Mesenchymal stem cell (in vitro differentiated cells and primary cell): ENCODE measurements around the gene ISOC1.

Experiments used
- DNase-seq: peaks from one replicate; pipeline ENCODE4 v3.0.0-alpha.2; 2013
- H2AFZ ChIP-seq: one replicate; pipeline ENCODE4 v1.6.1; 2013; ENCODE audit warnings: low read depth, mild to moderate bottlenecking, control low read depth, inconsistent platforms, low read length, moderate library complexity
- H2AK5ac ChIP-seq: 2 replicates; pipeline ENCODE4 v1.6.1; 2013; ENCODE audit warnings: low read length, moderate library complexity, mild to moderate bottlenecking, inconsistent platforms; ENCODE audit not compliant: severe bottlenecking
- H2BK120ac ChIP-seq: one replicate; pipeline ENCODE4 v1.6.1; 2013; ENCODE audit warnings: low read depth, mild to moderate bottlenecking, inconsistent platforms, low read length, moderate library complexity
- H2BK12ac ChIP-seq, 2 experiments: one replicate each; pipeline ENCODE4 v1.6.1; 2013; ENCODE audit warnings: inconsistent platforms in 2 of 2, low read length in 2 of 2, mild to moderate bottlenecking in 2 of 2, moderate library complexity in 2 of 2, control low read depth in 1 of 2
- H2BK15ac ChIP-seq: one replicate; pipeline ENCODE4 v1.6.1; 2013; ENCODE audit warnings: mild to moderate bottlenecking, low read depth, inconsistent platforms; ENCODE audit not compliant: poor library complexity, severe bottlenecking
- H2BK5ac ChIP-seq: 2 replicates; pipeline ENCODE4 v1.6.1; 2013; ENCODE audit warnings: low read depth, mild to moderate bottlenecking, low read length, control low read depth, inconsistent platforms; ENCODE audit not compliant: poor library complexity, severe bottlenecking
- H3K14ac ChIP-seq, 2 experiments: one replicate each; pipeline ENCODE4 v1.6.1; 2013; ENCODE audit warnings: inconsistent platforms in 2 of 2, low read length in 2 of 2, control low read depth in 1 of 2, mild to moderate bottlenecking in 1 of 2, moderate library complexity in 1 of 2
- H3K18ac ChIP-seq, 2 experiments: one replicate each; pipeline ENCODE4 v1.6.1; 2013; ENCODE audit warnings: inconsistent platforms in 2 of 2, low read length in 2 of 2, control low read depth in 1 of 2, low read depth in 1 of 2, mild to moderate bottlenecking in 1 of 2
- H3K23ac ChIP-seq, 2 experiments: one replicate each; pipeline ENCODE4 v1.6.1; 2013; ENCODE audit warnings: inconsistent platforms in 2 of 2, low read length in 2 of 2, mild to moderate bottlenecking in 2 of 2, moderate library complexity in 2 of 2, control low read depth in 1 of 2
- H3K27ac ChIP-seq: 2 replicates; pipeline ENCODE4 v1.5.1; 2013; ENCODE audit warnings: mild to moderate bottlenecking, moderate library complexity, low read length, control low read depth, inconsistent platforms; ENCODE audit not compliant: poor library complexity, severe bottlenecking
- H3K27me3 ChIP-seq, 2 experiments: 2 replicates each; pipeline versions ENCODE4 v1.6.1 to v1.7.0; 2013; ENCODE audit warnings: low read length in 2 of 2, mild to moderate bottlenecking in 2 of 2, moderate library complexity in 2 of 2, control low read depth in 1 of 2, inconsistent platforms in 1 of 2; ENCODE audit not compliant: control insufficient read depth in 1 of 2, insufficient read depth in 1 of 2
- H3K36me3 ChIP-seq, 2 experiments: 2 replicates each; pipeline versions ENCODE4 v1.6.1 to v1.7.0; 2013; ENCODE audit warnings: low read length in 2 of 2, control low read depth in 1 of 2, inconsistent platforms in 1 of 2, low read depth in 1 of 2, mild to moderate bottlenecking in 1 of 2; ENCODE audit not compliant: insufficient read depth in 2 of 2, control insufficient read depth in 1 of 2
- H3K4ac ChIP-seq, 2 experiments: one replicate each; pipeline ENCODE4 v1.6.1; 2013; ENCODE audit warnings: inconsistent platforms in 2 of 2, low read length in 2 of 2, mild to moderate bottlenecking in 2 of 2, moderate library complexity in 2 of 2, control low read depth in 1 of 2, low read depth in 1 of 2
- H3K4me1 ChIP-seq: 2 replicates; pipeline ENCODE4 v1.6.1; 2013; ENCODE audit warnings: low read depth, low read length, control low read depth; ENCODE audit not compliant: control insufficient read depth, insufficient read depth
- H3K4me2 ChIP-seq: 2 replicates; pipeline ENCODE4 v1.6.1; 2013; ENCODE audit warnings: low read length, mild to moderate bottlenecking, inconsistent platforms; ENCODE audit not compliant: poor library complexity, severe bottlenecking
- H3K4me3 ChIP-seq, 2 experiments: 2 replicates each; pipeline versions ENCODE4 v1.5.1 to v1.7.0; 2013; ENCODE audit warnings: low read length in 2 of 2, mild to moderate bottlenecking in 2 of 2, control low read depth in 1 of 2, low read depth in 1 of 2; ENCODE audit not compliant: insufficient read depth in 1 of 2
- H3K79me1 ChIP-seq: replicated peaks from 2 replicates; pipeline ENCODE4 v1.6.1; 2013; ENCODE audit warnings: mild to moderate bottlenecking, control low read depth, low read length, inconsistent platforms; ENCODE audit not compliant: poor library complexity, severe bottlenecking
- H3K9ac ChIP-seq: 2 replicates; pipeline ENCODE4 v1.7.0; 2013; ENCODE audit warnings: mild to moderate bottlenecking, low read length, moderate library complexity
- H3K9me3 ChIP-seq: 2 replicates; pipeline ENCODE4 v1.7.0; 2013; ENCODE audit warnings: mild to moderate bottlenecking, low read length; ENCODE audit not compliant: control insufficient read depth
- H4K8ac ChIP-seq: one replicate; pipeline ENCODE4 v1.6.1; 2013; ENCODE audit warnings: inconsistent platforms, mild to moderate bottlenecking, low read length, moderate library complexity
- H4K91ac ChIP-seq: one replicate; pipeline ENCODE4 v1.6.1; 2013; ENCODE audit warnings: mild to moderate bottlenecking, low read length, inconsistent platforms
- WGBS: methylation state at CpG from one replicate; pipeline ENCODE4 v1.1.7; 2013; ENCODE audit warnings: mixed read lengths; 5-methylcytosine and 5-hydroxymethylcytosine counted together

ISOC1 gene

GRCh38 chr5:129051283-129051682, 43.3 kb upstream of the ISOC1 start:
- Histone ChIP-seq H3K9ac (no peak overlapping the region), H3K23ac (no peak overlapping the region), H4K91ac (no peak overlapping the region), H3K18ac (no peak overlapping the region), H2BK120ac (no peak overlapping the region), H3K4me2 (no peak overlapping the region), H2AK5ac (no peak overlapping the region), H2AFZ (no peak overlapping the region), H4K8ac (no peak overlapping the region), H3K14ac (no peak overlapping the region), H3K79me1 (no peaks in the 10 kb centered on the region), H2BK15ac (no peak overlapping the region), H3K9me3 (no peaks in the 10 kb centered on the region), H3K4ac (no peak overlapping the region), H3K27ac (no peak overlapping the region), H2BK12ac (no peak overlapping the region), H3K4me1 (no peaks in the 10 kb centered on the region), H3K4me3 (no peak overlapping the region), H3K27me3 (no peaks in the 10 kb centered on the region), H2BK5ac (no peak overlapping the region), H3K36me3 (no peaks in the 10 kb centered on the region)
- no peak for DNase-seq
- WGBS = 90% methylated on average over 2 of the region's 4 CpGs

GRCh38 chr5:129053438-129053837, 41.1 kb upstream of the ISOC1 start:
- H4K8ac ChIP-seq = no peak overlapping the region
- DNase-seq = no peak
- H3K14ac ChIP-seq = no peak overlapping the region
- H2AK5ac ChIP-seq = no peak overlapping the region
- H3K36me3 ChIP-seq = no peaks in the 10 kb centered on the region
- no peak overlapping the region for H2BK12ac ChIP-seq
- H3K79me1 ChIP-seq = no peaks in the 10 kb centered on the region
- H3K4me2 ChIP-seq = no peak overlapping the region
- no peak overlapping the region for H3K9ac ChIP-seq
- H2BK15ac ChIP-seq = no peak overlapping the region
- peaks cover 9% of the 10 kb centered on the region for H3K9me3 ChIP-seq
- no peak overlapping the region for H4K91ac ChIP-seq
- H2BK5ac ChIP-seq = no peak overlapping the region
- H3K18ac ChIP-seq = no peak overlapping the region
- H3K4me1 ChIP-seq = no peaks in the 10 kb centered on the region
- no peak overlapping the region for H3K23ac ChIP-seq
- H3K27me3 ChIP-seq = no peaks in the 10 kb centered on the region
- H2BK120ac ChIP-seq = no peak overlapping the region
- no peak overlapping the region for H3K27ac ChIP-seq
- H3K4me3 ChIP-seq = no peak overlapping the region
- H3K4ac ChIP-seq = no peak overlapping the region
- H2AFZ ChIP-seq = no peak overlapping the region

DNA sequence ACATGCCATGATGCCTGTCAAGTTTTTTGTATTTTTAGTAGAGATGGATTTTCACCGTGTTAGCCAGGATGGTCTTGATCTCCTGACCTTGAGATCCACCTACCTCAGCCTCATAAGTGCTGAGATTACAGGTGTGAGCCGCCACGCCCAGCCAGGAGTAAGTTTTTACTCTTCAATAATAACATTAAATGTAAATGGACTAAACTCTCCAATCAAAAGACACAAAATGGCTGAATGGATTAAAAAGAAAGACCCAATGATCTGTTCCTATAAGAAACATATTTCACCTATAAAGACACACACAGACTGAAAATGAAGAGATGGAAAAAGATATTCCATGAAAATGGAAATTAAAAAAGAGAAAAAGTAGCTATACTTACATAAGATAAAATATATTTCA, 37.2 kb upstream of the ISOC1 start:
- Histone ChIP-seq H3K4me2 (no peak overlapping the region), H3K4me3 (no peak overlapping the region), H3K9ac (no peak overlapping the region), H2AK5ac (no peak overlapping the region), H2BK12ac (no peak overlapping the region), H3K18ac (no peak overlapping the region), H3K27ac (no peak overlapping the region), H3K4ac (no peak overlapping the region), H3K79me1 (no peaks in the 10 kb centered on the region), H3K4me1 (no peaks in the 10 kb centered on the region), H3K36me3 (no peaks in the 10 kb centered on the region), H2BK5ac (no peak overlapping the region), H2BK15ac (no peak overlapping the region), H4K91ac (no peak overlapping the region), H3K27me3 (no peaks in the 10 kb centered on the region), H3K23ac (no peak overlapping the region), H2BK120ac (no peak overlapping the region), H3K9me3 (peaks cover 9% of the 10 kb centered on the region), H2AFZ (no peak overlapping the region), H4K8ac (no peak overlapping the region), H3K14ac (no peak overlapping the region)
- WGBS = 100% methylated on average over 1 of the region's 3 CpGs
- DNase-seq = no peak

GRCh38 chr5:129061849-129062248, 32.7 kb upstream of the ISOC1 start:
- Histone ChIP-seq H4K8ac (no peak overlapping the region), H3K9ac (no peak overlapping the region), H3K14ac (no peak overlapping the region), H3K4ac (no peak overlapping the region), H3K27me3 (no peaks in the 10 kb centered on the region), H3K9me3 (peaks cover 9% of the 10 kb centered on the region), H2BK5ac (no peak overlapping the region), H2BK15ac (no peak overlapping the region), H2AFZ (no peak overlapping the region), H3K4me2 (no peak overlapping the region), H3K27ac (no peak overlapping the region), H3K18ac (no peak overlapping the region), H3K79me1 (no peaks in the 10 kb centered on the region), H3K36me3 (no peaks in the 10 kb centered on the region), H3K23ac (no peak overlapping the region), H4K91ac (no peak overlapping the region), H3K4me3 (no peak overlapping the region), H2AK5ac (no peak overlapping the region), H3K4me1 (no peaks in the 10 kb centered on the region), H2BK12ac (no peak overlapping the region), H2BK120ac (no peak overlapping the region)
- WGBS = 48% methylated on average over 2 of the region's 2 CpGs
- DNase-seq = no peak
